Measurements from ENCODE around the gene CEBPE.

CEBPE gene

DNA sequence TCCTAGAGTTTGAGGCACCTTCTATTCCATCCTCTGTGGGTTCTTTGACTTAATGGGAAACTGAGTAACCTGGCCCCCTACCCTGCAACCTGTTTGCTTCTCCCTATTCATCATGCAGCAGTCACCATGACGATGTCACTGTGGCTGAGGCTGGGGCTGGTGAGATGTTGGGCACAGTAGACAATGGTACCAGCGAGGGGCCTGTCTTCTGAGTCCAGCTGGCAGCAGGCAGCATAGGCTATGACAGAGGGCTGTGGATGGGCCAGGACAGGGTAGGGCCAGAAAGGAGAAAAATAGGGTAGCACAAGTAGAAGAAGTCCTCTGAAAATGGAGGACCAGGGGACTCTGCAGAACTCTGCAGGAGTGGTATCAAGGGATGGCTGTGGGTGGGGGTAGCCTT, 16.3 kb downstream of the CEBPE start:
- no peak for DNase-seq (ENCODE audit: low read depth in 2 of 2)

DNA sequence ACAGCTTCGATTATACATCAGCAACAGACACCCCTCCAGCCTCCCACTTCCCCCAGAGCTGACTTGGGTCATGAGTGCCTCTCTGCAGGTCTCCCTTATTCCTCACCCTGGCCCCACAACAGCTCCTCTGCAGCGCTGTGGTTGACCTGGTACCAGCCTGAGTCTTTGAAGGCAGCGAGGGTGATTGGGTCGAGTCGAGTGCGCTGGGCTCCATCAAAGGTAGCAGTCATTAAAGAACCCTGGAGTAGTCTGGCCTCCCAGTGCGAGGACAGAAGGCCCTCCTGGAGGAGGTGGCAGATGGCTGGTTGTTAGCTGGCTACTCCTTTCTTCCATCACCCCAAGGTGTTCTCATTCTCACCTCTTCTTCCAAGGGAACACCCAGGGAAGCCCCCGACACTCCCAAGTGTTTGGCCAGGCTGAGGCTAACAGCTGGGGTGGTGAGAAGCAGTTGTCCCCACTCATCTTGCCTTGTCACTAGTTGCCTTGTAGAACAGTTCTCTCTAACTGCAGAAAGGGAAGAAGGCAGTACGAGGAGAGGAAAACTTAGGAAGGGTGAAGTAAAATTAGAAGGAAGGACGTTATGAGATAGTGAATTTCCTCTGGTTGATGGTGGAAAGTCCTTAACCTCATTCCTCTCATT, 16.9 kb downstream of the CEBPE start:
- DNase-seq (ENCODE audit: low read depth in 2 of 2): no peak

DNA sequence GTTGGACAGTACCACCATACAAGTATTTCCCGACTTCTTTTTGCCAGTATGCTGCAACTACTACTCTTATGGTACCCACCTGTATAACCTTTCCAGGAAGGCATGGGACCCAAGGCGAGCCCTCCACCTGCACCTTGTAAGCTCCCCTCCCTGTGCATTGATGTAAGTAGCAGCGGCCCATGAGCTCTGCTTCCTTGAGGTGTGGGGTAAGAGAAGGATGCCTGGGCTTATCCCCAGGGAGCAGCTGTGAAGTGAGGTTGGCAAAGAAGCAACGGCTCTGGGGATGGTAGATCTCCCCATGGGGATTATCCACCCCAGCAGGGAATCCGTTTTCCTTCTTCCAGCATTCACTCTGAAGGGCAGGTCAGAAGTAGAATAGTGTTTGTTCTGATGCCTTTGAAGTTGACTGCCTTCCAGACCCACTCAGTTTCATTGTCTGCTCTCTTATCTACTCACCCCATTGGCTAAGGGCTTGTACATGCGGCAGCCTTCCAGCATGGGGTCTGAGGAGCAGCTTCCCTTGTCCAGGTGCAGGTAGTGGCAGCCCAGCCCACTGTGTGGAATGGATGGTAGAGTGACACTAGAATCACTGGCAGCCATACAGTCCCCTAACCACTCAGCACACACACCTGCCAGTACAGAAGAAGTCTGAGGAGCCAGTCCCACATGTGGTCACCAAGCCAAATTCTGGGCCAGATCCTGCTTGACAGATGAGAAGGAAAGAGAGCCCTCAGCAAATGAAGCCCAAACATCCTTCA, 17.7 kb downstream of the CEBPE start:
- DNase-seq (ENCODE audit: low read depth in 2 of 2): no peak

DNA sequence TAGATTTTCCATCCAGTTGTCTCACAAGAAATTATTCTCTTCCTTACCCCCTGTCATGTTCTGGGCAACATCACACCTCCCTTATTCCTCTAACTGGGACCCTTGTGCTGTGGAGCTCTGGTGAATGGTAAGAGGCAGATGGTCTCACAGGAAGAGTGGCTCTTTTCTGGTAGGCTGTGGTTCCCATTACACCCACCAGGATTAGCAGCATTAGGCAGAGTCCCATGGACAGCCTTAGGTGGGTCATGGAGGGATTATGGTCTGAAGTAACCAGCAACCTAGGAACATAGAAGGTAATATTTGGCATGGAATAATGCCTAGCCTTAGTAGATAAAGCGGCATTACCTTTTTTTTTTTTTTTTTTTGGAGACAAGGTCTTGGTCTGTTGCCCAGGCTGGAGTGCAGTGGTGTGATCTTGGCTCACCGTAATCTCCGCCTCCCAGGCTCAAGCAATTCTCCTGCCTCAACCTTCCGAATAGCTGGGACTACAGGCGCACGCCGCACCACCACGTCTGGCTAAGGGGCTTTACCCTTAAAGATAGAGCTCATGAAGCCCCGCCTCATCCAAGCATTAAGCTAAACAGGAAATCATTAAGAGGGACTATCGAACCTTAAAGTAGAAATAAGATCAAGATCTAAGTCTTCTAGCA, 19.7 kb downstream of the CEBPE start:
- no peak for DNase-seq (ENCODE audit: low read depth in 2 of 2)

DNA sequence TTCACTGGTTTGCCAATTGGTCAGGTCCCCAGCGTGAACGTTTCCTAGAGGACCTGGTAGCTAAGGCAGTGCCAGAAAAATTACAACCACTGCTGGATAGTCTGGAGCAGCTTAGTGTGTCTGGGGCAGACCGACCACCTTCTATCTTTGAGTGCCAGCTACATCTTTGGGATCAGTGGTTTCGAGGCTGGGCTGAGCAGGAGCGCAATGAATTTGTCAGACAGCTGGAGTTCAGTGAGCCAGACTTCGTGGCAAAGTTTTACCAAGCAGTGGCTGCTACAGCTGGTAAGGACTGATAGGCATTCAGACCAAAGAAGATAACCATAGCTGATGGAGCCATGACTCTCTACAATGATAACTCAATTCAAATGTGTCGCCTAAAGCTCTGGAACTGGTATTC, 21.3 kb downstream of the CEBPE start:
- DNase-seq (ENCODE audit: low read depth in 2 of 2): no peak

DNA sequence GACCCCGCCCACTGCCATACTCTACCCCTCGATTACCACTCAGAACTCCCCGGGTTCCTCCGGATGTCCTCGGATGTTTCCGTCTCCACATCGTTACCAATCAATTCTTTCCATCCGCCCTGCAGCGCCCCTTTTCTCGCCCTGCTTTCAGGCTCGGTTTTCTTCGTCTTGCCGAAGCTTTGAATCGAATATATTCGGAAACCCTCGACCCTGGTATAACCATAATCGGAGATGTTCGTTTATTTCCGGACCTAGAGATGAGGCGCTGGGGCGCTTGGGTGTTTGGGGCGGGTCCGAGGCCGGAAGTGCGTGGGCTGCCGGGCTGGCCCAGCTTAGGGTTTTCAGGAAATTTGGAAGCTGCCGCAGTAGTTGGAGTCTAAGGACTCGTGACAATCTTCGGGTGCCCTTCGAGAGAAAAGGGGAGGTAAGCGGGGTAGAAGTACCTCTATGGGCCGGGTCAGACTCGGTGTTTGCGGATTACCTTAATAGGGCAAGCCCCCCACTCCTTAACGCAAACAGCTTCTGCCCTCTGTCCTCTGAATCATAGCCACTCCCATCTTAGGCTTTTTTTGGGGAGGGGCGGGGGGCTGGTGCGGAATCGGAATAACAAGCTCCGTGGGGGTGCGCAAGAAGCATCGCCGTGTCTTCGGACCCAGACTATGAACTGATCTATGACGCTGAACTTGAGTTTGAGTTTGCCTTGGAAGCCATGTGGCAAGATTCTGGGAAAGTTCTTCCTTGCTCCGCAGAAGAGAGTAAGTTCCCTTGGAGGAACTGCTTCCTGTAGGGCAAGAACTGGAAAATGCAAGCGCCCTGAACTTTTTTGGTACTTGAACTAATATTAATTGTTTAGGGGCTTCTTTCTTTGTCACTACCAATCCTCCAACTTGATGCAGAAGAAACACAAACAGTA, 23.6 kb downstream of the CEBPE start, which contains the start of gene C14orf119:
Gene C14orf119, plus strand, starts transcription at position 310 of the 913 bp plus-strand sequence. CDS start 2,154 bp downstream, outside the sequence.
- DNase-seq (ENCODE audit: low read depth in 2 of 2): peak; percentile 99 to 100

DNA sequence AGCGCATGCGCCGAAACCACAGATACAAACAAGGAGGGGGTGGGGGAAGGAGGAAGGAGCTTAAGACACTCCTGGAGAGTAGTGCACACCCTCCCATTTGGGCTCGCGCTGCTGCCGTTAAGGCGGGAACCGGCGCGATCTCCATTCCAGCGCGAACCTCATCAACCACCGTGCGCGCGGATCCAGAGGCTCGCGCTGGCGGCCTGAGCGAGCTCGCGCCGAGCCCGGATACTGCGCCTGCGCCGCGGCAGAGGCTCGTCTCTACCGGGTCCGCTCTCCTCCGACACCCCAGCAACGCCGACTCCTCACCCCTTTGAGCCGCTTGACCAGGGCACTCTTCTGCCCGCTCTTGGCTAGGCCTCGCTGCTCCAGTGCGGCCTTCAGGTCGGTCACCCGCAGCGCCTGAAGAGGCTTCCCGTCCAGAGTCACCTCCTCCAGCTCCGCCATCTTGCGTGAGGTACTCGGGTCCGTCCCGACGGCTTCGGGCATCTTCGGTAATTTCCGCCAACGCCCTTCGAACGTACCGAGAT, 24.3 kb downstream of the CEBPE start, which contains the start of gene ACIN1:
Gene ACIN1, minus strand, starts transcription at position 471 of the 530 bp plus-strand sequence. Its CDS starts 24 bp downstream, at position 447.
- DNase-seq (ENCODE audit: low read depth in 2 of 2): peak; percentile 77 to 79

DNA sequence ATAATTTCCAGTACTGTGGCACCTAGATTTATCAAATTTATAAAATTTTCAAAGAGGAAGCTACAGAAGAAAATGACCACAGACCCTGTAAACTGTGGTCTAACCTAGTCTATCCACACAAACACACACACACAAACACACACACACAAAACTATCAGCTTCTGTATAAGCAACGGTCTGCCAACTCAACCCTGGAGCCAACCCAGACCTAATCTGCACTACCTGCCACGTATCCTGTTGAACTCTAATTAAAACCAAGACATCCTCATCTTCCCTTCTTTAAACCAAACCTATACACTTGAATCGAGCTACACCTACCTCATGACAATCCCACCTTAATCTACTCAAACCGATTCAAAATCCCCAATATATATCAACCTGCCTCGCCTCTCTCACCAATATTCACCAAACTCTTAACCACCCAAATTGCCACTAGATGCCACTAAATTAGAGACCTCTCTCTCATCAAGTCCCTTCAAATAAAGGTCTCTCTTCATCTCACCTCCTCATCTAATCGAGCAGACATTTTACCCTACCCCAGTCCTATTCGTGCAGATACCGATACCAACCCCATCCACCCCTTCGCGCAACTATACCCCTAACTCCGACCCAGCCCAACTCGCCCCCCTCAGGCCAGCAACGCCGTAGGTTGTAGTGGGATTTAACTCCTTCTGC, 24.9 kb downstream of the CEBPE start:
- no peak for DNase-seq (ENCODE audit: low read depth in 2 of 2)

DNA sequence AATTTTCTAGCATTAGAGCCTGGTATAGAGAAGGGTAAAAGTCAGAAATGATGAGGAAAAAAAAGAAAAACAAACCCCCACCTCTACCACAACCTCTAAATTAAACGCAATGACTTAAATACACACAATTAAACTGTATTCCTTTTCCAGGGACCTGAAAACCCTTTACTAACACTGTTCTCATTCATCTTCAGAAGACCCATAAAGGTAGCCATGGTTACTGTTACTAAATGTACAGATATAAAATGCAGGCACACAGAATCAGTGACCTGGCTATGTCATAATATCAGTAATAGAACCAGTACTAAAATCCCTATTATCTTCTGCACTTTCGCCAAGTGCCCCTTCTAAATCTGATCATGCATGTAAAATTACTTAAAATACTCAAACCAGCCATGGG, 25.5 kb downstream of the CEBPE start:
- no peak for DNase-seq (ENCODE audit: low read depth in 2 of 2)

DNA sequence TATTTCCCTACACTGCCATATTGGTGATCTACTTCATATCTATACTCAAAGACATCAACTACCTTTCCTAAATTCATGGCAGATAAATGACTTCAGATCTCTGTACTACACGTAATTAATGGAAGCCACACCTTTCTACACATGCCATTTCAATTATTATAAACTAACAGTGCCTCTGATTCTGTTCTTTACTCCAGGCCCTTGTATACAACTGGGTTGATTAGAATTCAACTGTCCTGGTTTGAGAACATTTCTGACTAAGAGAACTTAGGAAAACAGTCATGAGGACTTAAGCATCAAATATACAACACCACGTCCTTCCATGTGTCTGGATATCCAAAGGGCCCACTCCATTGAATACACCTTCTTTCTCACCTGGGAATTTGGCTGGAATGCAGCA, 26.0 kb downstream of the CEBPE start:
- DNase-seq (ENCODE audit: low read depth in 2 of 2): no peak

DNA sequence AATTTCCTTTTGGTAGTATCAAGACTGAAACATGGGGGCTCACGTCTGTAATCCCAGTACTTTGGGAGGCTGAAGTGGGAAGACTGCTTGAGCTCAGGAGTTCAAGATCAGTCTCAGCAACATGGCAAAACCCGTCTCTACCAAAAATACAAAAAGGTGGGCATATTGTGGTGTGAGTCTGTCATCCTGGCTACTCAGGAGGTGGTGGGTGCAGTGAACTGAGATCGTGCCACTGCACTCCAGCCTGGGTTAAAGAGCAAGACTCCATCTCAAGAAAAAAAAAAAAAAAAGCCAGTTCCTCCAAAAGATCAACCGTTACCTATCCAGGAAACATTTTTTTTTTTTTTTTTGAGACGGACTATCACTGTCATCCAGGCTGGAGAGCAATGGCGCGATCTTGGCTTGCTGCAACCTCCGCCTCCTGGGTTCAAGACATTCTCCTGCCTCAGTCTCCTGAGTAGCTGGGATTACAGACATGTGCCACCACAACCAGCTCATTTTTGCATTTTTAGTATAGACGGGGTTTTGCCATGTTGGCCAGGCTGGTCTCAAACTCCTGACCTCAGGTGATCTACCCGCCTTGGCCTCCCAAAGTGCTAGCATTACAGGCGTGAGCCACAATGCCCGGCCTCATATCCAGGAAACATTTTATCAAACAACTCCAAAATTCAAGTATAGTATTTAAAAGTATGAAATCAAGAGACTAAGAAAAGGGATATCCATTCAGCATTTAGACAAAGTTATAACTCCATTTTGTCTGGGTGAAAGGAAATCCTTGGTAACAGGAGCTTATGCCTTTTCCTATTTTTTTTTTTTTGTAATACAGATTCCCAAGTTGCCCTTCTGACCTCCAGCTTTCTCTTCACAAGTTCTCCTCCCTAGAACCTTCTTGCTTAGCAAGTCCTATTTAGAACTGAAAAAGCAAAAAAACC, 27.5 kb downstream of the CEBPE start:
- no peak for DNase-seq (ENCODE audit: low read depth in 2 of 2)

DNA sequence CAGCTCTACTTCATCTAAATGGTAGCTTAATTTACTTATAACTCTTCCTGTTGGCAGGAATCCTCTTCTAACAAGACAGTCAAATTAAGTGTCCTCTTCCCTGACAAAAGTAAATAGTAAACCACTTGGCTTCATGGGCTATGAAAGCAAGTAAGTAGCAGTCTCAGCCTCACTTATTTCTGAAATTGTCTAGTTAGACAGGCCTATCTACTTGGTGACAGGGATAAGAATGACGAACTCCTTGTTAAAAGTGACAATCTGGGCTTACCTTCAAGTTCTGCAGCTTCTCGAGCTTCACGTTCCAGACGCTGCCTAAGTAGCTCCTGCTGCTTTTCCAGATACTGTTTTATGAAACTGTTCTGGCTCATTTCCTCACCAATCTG, 28.8 kb downstream of the CEBPE start:
- no peak for DNase-seq (ENCODE audit: low read depth in 2 of 2)

DNA sequence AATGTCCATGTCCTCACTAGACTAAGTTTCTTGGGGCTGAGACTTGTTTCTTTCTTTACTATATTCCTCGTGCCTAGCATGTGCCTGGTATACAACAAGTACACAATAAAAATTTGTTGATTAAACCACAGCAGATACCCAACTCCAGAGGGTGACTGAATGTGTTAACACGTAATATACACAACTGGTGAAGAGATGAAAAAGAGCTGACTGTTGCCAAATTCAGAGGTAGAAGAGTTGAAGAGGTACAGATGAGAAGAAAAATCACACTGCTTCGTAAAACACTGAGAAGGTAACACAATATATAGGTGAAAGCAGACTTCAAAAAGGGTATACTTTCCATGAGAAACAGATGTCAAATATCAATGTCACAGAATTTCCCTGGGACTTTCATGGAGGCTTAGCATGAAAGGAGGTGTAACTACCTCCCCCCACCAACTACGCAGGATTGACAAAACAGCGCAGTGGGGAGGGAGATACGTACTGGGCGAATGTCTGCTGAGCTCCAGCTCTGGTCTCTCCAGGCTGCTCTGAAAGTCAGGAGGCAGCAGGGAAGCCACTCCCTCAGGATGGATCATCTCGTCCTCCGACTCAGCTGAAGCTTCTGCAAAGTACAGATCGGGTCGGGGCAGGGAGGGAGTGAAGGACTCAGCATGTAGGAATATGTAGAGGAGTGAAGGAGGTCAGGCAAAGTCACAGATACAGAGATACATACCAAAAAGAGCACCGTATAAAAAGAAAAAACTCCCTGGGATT, 29.4 kb downstream of the CEBPE start:
- DNase-seq (ENCODE audit: low read depth in 2 of 2): no peak

DNA sequence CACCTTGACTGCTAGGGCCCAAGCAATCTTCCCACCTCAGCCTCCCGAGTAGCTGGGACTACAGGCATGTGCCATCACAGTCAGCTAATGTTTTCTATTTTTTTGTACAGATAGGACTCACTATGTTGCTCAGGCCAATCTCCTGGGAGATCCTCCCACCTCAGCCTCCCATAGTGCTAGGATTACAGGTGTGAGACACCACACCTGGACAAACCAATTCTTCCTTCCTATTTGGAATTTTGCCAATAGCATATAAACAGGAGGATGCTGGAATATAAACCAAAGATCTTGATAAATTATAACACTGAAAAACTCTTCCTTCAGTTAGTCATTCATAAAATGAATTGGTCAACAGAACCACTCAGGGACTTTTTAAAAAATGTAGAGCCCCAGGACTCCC, 32.5 kb downstream of the CEBPE start:
- DNase-seq (ENCODE audit: low read depth in 2 of 2): no peak

DNA sequence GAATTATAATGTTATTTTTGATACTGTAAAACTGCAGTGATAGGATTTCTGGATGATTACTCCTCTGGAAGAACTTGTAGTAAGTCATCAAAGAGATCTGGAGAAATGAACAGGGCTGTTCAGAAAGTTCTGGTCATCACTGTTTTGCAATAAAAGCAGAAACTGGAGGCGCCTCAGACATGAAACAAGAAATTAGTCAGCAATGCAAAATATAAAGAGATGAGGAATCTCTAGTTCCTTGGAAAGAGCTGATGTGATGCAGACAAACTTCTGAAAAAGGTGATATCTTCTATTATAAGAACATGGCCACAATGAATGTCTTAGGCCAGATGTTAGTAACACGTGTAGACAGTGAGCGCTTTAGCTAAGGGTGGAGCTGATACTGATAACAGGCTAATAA, 33.6 kb downstream of the CEBPE start:
- no peak for DNase-seq (ENCODE audit: low read depth in 2 of 2)

DNA sequence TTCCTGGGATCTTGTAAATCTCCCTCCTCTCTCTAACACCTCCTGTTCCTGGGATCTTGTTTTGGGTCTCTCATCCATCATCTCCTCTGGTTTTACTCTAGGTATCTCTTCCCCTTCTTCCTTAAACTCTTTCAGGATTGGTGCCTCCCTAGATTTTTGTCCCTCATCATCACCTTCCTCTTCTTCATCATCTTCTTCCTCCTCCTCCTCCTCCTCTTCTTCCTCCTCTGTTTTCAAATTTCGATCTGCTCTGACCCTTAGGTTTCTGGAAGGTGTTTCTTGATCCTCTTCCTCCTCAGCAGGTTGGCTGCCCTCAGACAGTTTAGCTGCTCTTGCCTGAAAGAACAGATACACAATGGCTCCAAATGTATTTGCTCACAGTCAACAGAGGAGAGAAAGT, 38.6 kb downstream of the CEBPE start:
- no peak for DNase-seq (ENCODE audit: low read depth in 2 of 2)

DNA sequence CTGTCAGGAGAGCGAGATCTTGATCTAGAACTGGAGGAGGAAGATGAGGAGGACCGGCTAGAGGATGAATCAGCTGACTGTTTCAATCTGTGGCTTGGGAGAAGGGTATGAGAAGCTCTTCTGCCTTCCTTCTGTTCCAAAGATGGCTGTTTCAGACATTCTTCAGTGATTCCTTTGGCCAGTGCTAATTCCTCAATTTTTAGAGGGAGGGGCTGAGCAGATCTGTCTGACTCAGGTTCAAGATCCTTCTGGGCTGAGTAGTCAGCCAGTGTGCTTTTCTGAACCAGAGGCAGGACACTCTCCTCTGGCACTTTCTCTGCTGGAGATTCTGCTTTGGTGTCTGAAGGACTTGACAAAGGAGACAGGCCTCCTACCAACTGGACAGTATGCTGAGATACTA, 39.3 kb downstream of the CEBPE start:
- no peak for DNase-seq (ENCODE audit: low read depth in 2 of 2)

DNA sequence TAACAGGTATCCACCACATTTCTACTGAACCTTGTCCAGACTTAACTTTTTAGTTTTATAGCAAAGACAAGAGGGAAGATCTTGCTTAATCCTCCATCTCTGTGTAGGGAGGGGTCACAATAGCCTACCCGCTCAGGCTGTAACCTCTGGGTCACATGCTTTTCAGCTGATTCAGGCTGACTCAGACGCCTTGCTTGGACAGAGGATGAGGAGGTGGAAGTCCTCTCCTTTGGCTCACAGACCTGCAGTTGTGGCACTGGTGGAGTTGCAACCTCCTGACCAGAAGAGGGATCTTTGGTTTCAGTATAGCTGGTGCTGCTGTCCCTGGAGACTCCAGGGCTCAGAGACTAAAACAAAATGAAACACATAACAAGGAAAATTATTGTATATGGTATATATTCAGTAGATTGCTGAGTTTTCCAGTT, 40.4 kb downstream of the CEBPE start:
- peak in 1 of 2 experiments; percentile 49 for DNase-seq (ENCODE audit: low read depth in 2 of 2)

DNA sequence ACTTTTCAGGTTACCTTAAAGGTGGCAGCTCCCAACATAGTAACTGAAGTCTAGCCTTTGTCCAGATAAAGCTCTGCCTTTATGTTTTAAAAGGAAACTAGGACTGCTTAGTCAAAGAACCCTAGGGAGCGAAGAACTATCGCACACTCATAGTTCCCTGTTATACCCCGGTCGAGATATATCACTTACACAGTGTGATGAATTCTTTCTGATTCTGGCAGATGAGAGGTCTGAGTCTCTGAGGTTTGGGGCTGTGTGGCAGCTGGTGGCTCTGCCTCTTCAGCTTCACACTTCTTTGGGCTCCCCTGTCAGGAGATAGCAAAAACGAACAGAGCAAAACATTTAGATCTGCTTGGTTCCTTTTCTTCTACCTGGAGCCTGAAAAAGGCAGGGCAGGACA, 41.1 kb downstream of the CEBPE start:
- no peak for DNase-seq (ENCODE audit: low read depth in 2 of 2)

Data from fibroblast of skin of left quadriceps (primary cell).